Hematopoietic multipotent progenitor cell treated with erythropoietin and hydrocortisone succinate and interleukin-3 and kit ligand, for 6 days (in vitro differentiated cells): ENCODE results near the gene UGT1A4.

ENCODE experiments used
- DNase-seq: peaks from one replicate; pipeline ENCODE4 v3.0.0-alpha.2; 2015

UGT1A4 gene

GRCh38 chr2:233814056-233814835 is 95.7 kb downstream of the UGT1A4 start:
- no peak for DNase-seq

- DNase-seq: no peak
Observed at GRCh38 chr2:233815861-233816260, 97.3 kb downstream of the UGT1A4 start.

GRCh38 chr2:233816334-233816733 is 97.8 kb downstream of the UGT1A4 start:
- no peak for DNase-seq

GRCh38 chr2:233816771-233817170 is 98.2 kb downstream of the UGT1A4 start:
- DNase-seq: no peak

- DNase-seq: no peak
Observed at GRCh38 chr2:233817361-233817911, 98.9 kb downstream of the UGT1A4 start.

DNA sequence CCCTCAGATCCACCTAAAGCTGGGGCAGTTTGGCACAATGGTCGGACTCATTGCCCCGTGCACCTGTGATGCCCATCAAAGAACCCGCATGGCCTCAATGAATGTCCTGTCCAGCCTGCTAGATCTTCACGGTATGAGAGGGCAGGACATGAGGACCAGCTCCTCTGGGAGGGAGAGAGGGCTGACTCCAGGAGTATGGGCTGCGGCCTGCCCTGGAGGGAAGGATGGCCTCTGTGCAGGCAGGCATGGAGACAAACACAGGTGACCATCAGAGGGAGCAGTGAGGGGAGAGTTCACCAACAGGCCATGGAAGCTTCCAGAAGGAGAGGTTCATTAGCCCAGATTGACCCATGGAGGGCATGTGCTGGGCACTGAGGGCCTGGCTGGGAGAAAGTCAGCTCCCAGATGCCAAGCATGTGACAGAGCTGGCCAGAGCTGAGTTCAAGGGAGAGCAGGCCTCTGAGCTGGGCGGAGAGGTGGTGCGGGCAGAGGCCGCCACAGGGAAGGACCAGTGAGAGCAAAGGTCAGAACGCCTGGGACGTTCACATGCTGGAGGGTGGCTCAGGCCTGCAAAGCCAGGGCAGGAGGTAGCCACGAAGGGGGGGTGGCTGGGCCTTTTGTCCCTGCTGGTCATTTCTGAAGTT is 99.6 kb downstream of the UGT1A4 start:
- DNase-seq: no peak

- DNase-seq: no peak
Observed at GRCh38 chr2:233818639-233819621, 100.4 kb downstream of the UGT1A4 start.

DNA sequence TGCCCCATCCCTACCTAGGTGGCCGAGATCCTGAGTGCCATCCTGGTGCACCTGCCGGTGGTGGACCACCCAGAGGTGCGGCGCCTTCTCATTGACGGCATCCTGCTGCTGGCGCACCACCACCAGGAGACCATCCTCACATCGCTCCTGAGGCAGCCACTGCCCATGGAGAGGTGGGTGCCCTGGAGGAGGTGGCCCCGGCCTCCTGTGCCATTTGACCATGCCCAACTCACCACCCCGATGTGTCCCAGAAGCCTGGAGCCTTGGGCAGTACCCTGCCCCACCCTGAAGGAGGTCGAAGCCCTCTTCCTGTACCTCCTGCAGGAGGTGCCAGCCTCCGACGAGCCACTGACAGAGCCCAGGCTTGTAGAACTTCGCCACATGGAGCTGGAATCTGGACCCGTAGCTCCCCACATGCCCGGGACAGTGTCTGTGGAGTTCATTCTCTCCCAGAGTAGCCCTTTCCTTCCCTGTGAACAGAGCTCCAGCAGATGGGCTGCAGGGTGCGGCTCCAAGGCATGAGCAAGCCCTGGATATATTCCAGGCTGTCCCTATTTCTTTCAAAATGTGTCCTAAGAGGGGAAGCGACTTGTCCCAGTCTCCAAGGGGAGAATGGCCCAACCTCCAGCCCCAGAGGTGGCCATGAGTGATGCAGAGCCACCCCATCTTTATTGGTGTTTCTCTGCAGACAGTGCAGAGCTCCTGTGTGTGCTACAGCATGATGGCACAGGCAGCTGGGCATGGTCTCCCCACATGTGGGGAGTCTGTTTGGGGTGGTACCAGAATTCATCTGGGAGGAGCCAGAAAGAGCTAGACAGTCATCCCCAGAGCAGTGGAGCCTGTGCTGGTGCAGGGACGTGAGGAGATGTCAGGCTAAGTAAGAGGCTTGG is 101.6 kb downstream of the UGT1A4 start:
- DNase-seq: no peak

DNA sequence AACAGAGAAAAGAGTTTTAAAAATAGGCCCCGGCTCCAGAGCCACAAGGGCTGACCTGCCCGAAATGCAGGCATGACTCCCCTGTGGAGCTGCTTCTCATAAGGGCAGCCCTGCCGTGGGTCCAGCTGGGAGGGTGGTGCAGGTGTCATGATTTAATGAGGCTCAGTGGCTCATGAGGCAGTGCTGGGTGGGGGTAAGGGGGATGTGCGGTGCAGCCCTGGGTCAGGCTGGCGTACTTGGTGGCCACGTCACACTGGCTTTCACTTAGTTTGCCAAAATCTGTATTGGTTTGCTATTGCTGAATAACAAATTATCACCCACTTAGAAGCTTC is 102.2 kb downstream of the UGT1A4 start:
- no peak for DNase-seq

DNA sequence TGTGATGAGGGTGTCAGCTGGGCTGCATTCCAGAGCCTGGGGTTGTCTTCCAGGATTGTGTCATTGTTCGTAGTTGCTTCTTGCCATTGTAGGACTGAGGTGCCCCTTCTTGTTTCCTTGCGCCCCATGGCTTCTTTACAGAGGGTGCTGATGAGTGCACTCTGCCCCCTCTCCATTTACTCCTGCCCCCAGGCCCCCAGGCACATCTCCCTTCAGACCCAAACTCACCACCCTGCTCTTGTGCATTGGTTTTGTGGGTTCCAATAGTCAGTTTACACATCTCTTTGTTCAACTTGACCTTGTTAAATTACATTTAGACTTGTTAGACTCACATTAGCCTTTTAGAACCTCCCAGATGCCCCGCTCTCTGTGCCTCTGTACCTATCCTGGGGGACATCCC is 102.7 kb downstream of the UGT1A4 start:
- no peak for DNase-seq

- DNase-seq: no peak
Observed at GRCh38 chr2:233821709-233822100, 103.2 kb downstream of the UGT1A4 start.

- no peak for DNase-seq
Observed at GRCh38 chr2:233822101-233822771, 103.7 kb downstream of the UGT1A4 start.
